Activated T-cell treated with anti-CD3 and anti-CD28 coated beads, Interleukin-2, amount 50 U/mL, for 1 hour (primary cell): ENCODE measurements around the gene NR1H4.
"Not testable (repeated sequence)": the region's sequence is repeated elsewhere in the genome, so short reads cannot be mapped to it uniquely, and the experiment has no call there.

Experiments
- DNase-seq: peaks from one replicate; pipeline ENCODE4 v3.0.0-alpha.2; 2020

NR1H4 gene

GRCh38 chr12:100473716-100474150 is at the start of gene NR1H4:
Gene NR1H4, plus strand, starts transcription at chr12:100473866. Its CDS starts 19,458 bp downstream, at chr12:100493324.
- DNase-seq: no peak

DNA sequence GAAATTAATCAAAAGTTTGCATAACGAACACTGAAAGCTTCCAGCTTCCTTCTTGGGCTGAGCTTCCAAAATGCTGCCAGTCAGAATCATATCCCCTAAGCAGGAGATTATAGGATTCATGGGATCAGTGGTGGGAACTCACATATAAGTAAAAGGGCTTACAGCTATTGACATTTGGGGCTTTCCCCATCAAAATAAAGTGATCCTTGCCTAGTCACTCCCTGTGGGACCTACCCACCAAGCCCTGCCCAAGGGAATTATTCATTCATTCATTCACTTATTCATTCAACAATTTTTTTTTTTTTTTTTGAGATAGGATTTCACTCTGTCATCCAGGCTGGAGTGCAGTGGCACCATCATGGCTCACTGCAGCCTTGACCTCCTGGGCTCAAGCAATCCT is 47.5 kb upstream of the NR1H4 start:
- no peak for DNase-seq

GRCh38 chr12:100427078-100427477 is 46.6 kb upstream of the NR1H4 start:
- DNase-seq: no peak

- DNase-seq: not testable (repeated sequence)
Measured at GRCh38 chr12:100430251-100430650, 43.4 kb upstream of the NR1H4 start.

- no peak for DNase-seq
Measured at GRCh38 chr12:100433701-100434100, 40.0 kb upstream of the NR1H4 start.

GRCh38 chr12:100434177-100434576 is 39.5 kb upstream of the NR1H4 start:
- DNase-seq: no peak

- DNase-seq: no peak
Measured at GRCh38 chr12:100435957-100436356, 37.7 kb upstream of the NR1H4 start.

- no peak for DNase-seq
Measured at GRCh38 chr12:100437038-100437841, 36.4 kb upstream of the NR1H4 start.

- DNase-seq: no peak
Measured at GRCh38 chr12:100439797-100440196, 33.9 kb upstream of the NR1H4 start.

DNA sequence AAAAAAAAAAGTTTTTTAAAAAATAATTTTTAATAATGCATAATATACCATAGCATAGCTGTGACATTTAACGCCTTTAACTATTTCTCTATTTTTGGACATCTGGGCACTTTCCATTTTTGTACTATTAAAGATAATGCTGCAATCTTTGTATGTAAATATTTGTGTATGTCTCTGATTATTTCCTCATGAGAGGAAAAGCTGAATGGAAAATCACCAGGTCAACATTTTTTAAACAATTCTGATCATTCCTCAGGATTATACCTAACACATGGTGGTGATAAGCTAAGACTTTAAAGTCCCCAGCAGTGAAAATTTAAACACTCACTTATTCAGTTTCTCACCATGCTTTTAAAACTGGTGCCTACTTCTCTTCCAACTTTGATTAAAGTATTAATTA is 31.3 kb upstream of the NR1H4 start:
- no peak for DNase-seq

DNA sequence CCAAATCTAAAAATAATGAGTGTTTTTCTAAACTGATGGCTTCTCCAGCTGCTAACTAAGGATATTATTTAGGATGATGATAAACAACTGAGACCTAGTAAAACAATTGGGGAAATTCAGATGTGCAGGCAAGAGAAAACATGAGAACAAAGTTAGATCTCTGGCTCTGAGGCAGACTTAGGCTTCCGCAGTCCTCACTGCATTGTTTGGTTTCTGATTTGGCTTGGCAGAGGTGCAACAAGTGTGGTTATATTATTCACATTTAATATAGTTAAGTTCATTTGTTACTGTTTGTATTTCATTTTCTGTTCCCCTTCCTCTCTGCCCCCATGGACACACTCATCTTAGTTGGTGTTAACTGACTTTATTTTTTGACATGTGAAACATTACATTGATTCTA is 30.2 kb upstream of the NR1H4 start:
- no peak for DNase-seq

- DNase-seq: no peak
Measured at GRCh38 chr12:100445081-100445481, 28.6 kb upstream of the NR1H4 start.

DNA sequence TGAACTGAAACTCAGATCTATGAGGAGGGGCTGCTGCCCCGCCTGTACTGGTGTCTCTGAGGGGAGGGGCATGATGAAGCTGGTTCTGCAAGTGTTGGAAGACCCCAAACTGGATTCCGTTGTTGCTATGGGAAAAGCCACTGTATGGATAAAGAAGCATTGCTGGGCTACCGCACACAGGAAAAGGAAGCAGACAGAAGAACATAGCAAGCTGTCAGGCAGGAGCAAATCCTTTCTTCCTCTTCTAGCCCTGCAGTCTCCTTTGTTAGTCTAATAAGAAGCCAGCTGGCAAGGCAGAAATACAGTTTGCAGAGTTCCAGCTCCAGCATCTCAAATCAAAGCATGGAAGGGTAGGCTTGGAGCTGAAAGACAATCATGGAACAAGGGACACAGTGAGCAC is 26.3 kb upstream of the NR1H4 start:
- DNase-seq: no peak

DNA sequence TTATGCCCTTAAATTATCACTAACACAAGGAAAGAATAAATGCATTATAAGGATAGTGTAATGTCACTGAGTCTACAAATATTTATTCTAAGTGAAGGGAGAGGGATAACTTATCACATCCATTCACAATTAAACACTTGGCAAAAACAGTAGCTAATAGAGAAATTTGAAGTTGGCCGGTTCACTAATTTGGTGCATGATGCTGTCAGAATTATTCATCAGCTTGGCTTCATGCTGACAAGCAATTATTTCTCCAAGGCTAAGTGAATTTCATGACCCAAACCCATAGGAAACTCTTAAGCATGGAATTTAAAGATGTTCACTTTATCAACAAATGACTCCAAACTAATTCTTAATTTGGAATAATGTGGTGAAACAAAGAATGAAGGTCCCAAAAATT is 25.0 kb upstream of the NR1H4 start:
- DNase-seq: no peak

GRCh38 chr12:100450735-100451134 is 22.9 kb upstream of the NR1H4 start:
- DNase-seq: no peak

DNA sequence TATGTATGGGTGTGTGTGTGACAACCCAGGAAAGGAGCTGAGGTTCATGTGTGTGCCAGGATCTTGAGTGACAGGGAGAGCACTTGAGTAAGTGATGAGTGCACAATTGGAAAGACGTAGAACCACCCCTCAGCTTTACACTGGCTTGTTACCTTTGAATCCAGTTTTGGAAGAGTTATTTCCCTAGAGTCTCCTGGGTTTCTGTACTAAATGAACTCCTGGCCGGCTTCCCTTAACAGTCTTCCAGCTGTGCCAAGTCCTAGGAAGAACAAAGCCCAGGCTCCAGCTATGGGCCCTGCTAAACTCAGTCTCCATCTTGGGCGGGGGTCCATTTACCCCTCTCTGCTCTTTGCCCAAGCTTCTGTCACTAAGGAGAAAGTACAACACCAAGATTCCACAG is 19.7 kb upstream of the NR1H4 start:
- DNase-seq: no peak

GRCh38 chr12:100455896-100456295 is 17.8 kb upstream of the NR1H4 start:
- DNase-seq: no peak

DNA sequence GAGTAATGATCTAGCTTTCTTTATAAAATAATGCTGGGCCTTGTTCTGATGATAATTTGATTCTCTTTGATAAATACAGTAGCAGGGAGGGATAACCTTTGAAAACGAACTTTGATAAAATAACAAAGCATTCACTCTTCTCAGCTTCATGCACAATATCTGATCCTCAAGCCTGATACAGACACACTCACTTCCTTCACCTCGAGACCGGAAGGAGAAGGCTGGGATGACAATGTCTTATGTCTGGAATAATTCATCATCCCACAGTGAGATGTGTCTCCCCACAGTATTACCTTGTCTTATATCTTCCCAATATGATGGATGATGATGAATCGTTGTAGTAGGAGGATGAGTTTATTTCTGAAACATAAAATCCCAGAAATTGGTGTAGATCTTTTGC is 15.5 kb upstream of the NR1H4 start:
- DNase-seq: no peak

- DNase-seq: no peak
Measured at GRCh38 chr12:100460702-100461101, 13.0 kb upstream of the NR1H4 start.

GRCh38 chr12:100461330-100461973 is 12.2 kb upstream of the NR1H4 start:
- no peak for DNase-seq

DNA sequence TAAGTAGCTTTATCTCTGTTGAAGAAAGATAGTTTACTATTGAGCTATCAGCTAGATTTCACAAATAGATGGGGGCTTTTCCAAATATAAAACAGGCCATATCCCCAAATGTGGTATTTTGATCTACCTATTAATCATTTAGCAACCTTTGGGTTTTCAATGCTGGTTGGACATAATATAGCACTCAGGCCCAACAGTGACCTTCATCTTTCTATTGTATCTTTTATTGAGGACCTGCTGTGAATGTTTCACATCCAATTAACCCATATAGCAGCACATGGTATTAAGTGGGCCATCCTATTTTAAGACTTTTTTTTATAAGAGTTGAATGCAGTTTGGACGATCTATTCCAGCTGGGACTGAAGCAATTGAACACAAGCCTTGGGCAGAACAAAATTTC is 10.0 kb upstream of the NR1H4 start:
- DNase-seq: no peak

GRCh38 chr12:100464529-100464928 is 9.1 kb upstream of the NR1H4 start:
- DNase-seq: no peak

DNA sequence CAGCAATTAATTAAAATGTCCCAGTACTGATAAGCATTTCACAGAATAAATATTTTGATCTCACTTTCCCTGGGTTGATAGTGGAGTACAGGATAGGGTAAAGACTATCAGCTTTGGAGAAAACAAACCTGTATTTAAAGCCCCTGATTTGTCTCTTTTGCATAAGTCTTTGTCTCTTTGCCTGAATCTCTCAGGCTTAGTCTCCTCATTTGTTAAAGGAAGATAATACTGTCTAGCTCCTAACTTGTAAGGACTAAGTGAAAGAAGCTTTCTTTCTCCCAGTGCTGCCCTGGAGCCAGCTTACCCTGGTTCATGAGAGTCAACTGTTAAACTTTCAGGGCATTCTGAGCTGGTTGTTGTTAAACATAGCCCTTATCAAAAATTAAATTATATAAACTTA is 5.5 kb upstream of the NR1H4 start:
- no peak for DNase-seq

DNA sequence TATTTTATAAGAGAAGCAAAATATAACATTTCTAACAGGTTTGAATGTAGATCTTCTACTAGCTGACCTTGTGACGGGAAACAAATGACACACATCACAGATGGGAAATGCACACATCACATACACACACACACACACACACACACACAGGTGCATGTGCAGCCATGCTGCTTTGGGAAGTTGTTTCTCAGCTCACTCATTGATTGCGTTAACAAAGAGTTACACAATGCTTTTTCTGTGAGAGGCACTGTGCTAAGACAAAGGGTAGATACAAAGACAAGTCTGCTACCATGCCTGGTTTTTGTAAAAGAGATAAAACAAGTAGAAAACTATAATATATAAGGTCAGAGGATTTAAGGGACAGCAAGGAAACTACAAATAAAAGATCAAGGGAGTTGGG is 1.3 kb upstream of the NR1H4 start:
- DNase-seq: no peak
